ENCODE results near the gene CASQ2. TPM values are rescaled to one million over a fixed set of nuclear protein-coding genes. Genes with fewer than 3 reads are reported as not detected.

CASQ2 gene
- polyA plus RNA-seq, 1 donor: 825 TPM

DNA sequence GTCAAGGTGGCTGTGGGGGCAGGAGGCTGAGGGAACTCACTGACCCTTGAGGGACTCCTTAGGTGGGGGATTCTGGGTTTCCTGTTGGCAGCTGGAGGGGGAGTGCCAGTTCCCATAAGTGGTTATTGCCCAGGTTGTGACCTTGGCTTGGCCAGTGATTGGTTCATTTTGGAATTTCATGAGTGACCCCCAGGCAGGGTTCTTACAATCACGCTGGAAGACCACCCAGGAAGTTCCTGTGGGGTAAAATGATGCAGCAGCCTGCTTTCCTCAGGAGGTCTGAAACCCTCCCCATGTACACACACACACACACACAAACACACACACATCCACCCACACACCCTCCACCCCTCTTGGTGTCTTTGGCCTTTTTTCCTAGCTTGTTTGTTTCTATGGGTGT is 109.9 kb downstream of the CASQ2 start:
- DNase-seq: no peak

DNA sequence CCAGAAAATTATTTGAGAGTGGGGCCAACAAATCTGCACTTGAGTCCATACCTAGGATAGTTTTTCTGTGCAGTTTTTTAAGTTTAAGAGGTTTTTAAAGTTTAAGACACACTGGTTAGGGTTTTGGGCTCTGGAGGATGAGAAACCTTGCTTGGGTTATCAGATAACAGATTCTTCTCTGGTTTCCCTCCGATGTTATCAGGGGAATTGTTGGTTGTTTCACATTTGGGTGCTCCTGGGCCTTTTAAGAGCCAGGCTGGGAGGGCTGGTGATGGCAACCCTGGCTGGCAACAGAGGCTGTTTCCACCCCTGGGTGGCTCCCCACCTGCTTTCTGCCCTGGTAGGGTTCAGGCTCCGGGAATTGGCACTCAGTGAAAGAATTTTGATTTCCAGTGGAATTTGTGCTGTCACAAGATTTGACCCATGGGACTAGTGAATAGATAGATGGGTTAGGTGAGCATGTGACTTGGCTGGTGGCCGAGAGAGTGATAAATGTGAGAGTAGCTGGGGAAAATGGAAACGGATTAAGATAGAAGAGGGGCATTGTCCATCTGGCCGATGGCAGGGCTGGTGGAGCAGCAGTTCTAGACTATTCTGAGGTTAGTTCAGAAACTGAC is 111.9 kb downstream of the CASQ2 start:
- no peak for DNase-seq

- no peak for DNase-seq
Observed at GRCh38 chr1:115655916-115656315, 112.6 kb downstream of the CASQ2 start.

GRCh38 chr1:115655306-115655663 is 113.2 kb downstream of the CASQ2 start:
- no peak for DNase-seq

- DNase-seq: no peak
Observed at GRCh38 chr1:115654663-115655305, 113.7 kb downstream of the CASQ2 start.

DNA sequence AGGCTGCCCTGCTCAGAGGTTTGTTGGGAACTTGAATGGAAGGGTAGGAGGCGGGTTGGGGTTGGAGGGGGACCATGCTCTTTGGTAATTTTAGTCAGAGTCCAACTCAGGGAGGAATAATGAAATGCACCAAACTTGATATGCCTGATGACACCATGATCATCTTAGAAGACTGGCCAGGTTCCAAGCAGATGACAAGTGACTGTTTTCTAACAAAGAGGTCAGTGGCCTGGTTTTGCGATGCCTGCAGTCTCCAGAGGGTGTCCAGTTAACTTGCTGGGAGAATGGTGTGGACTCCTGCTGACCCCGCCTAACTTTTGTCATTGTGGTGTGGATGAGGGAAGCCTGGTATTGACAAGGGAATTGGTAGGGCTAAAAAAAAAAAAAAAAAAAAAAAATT is 114.4 kb downstream of the CASQ2 start:
- DNase-seq: no peak

- no peak for DNase-seq
Observed at GRCh38 chr1:115652236-115652788, 116.2 kb downstream of the CASQ2 start.

- no peak for DNase-seq
Observed at GRCh38 chr1:115651391-115651790, 117.1 kb downstream of the CASQ2 start.

DNA sequence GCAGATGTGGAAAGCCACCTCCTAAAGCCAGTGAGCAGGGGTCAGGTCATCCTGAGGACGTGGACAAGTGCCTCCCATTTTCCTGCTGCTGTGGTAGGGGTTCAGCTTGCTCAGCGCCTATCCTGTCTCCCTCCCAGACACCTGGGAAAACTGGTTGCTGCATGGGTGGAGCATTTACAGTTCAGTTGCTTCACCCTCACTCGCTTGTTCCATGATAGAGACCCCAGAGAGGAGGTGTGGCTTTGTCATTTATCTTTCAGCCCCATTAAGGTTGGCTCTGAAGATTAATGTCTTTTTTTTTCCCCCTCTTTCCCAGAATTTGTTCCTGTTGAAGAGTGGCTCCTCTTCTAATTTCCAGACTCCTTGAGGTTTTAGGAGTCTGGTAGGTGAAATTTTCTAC is 117.6 kb downstream of the CASQ2 start:
- DNase-seq: no peak

Other genes starting within 250 kb of the CASQ2 start
- gene VANGL1, start 126.7 kb downstream of the CASQ2 start, polyA plus RNA-seq (ENCODE audit: insufficient read length): 8.0 TPM
- gene NHLH2, start 72.4 kb upstream of the CASQ2 start, polyA plus RNA-seq (ENCODE audit: insufficient read length): 0.10 TPM
- gene SLC22A15, start 207.8 kb upstream of the CASQ2 start, polyA plus RNA-seq (ENCODE audit: insufficient read length): 0.90 TPM

All from hindlimb muscle (tissue), 1 donor.